ENCODE results near the gene AKAP6. TPM values are rescaled to one million over a fixed set of nuclear protein-coding genes. Genes with fewer than 3 reads are reported as not detected.

AKAP6 gene
- polyA plus RNA-seq, 3 donors: 2.6 to 2.7 (median 2.6) TPM

- DNase-seq (ENCODE audit: extremely low read depth in 1 of 11, low read depth in 9 of 11, low spot score in 4 of 11): no peak
Observed at GRCh38 chr14:32396885-32397284, 67.8 kb downstream of the AKAP6 start.

- no peak for DNase-seq (ENCODE audit: extremely low read depth in 1 of 11, low read depth in 9 of 11, low spot score in 4 of 11)
Observed at GRCh38 chr14:32397861-32398640, 69.0 kb downstream of the AKAP6 start.

- no peak for DNase-seq (ENCODE audit: extremely low read depth in 1 of 11, low read depth in 9 of 11, low spot score in 4 of 11)
Observed at GRCh38 chr14:32399920-32400319, 70.8 kb downstream of the AKAP6 start.

- no peak for DNase-seq (ENCODE audit: extremely low read depth in 1 of 11, low read depth in 9 of 11, low spot score in 4 of 11)
Observed at GRCh38 chr14:32400480-32400879, 71.4 kb downstream of the AKAP6 start.

GRCh38 chr14:32403021-32403420 is 73.9 kb downstream of the AKAP6 start:
- no peak for DNase-seq (ENCODE audit: extremely low read depth in 1 of 11, low read depth in 9 of 11, low spot score in 4 of 11)

GRCh38 chr14:32403688-32404087 is 74.6 kb downstream of the AKAP6 start:
- no peak for DNase-seq (ENCODE audit: extremely low read depth in 1 of 11, low read depth in 9 of 11, low spot score in 4 of 11)

- no peak for DNase-seq (ENCODE audit: extremely low read depth in 1 of 11, low read depth in 9 of 11, low spot score in 4 of 11)
Observed at GRCh38 chr14:32404784-32405573, 75.9 kb downstream of the AKAP6 start.

GRCh38 chr14:32405856-32406255 is 76.8 kb downstream of the AKAP6 start:
- DNase-seq (ENCODE audit: extremely low read depth in 1 of 11, low read depth in 9 of 11, low spot score in 4 of 11): no peak

GRCh38 chr14:32407130-32407529 is 78.0 kb downstream of the AKAP6 start:
- no peak for DNase-seq (ENCODE audit: extremely low read depth in 1 of 11, low read depth in 9 of 11, low spot score in 4 of 11)

GRCh38 chr14:32408018-32408417 is 78.9 kb downstream of the AKAP6 start:
- DNase-seq (ENCODE audit: extremely low read depth in 1 of 11, low read depth in 9 of 11, low spot score in 4 of 11): peak in 2 of 11 donors; percentile 8 to 22

- DNase-seq (ENCODE audit: extremely low read depth in 1 of 11, low read depth in 9 of 11, low spot score in 4 of 11): no peak
Observed at GRCh38 chr14:32412103-32412502, 83.0 kb downstream of the AKAP6 start.

- DNase-seq (ENCODE audit: extremely low read depth in 1 of 11, low read depth in 9 of 11, low spot score in 4 of 11): no peak
Observed at GRCh38 chr14:32412532-32412931, 83.4 kb downstream of the AKAP6 start.

GRCh38 chr14:32413967-32414640 is 85.0 kb downstream of the AKAP6 start:
- no peak for DNase-seq (ENCODE audit: extremely low read depth in 1 of 11, low read depth in 9 of 11, low spot score in 4 of 11)

GRCh38 chr14:32414808-32415255 is 85.7 kb downstream of the AKAP6 start:
- no peak for DNase-seq (ENCODE audit: extremely low read depth in 1 of 11, low read depth in 9 of 11, low spot score in 4 of 11)

- DNase-seq (ENCODE audit: extremely low read depth in 1 of 11, low read depth in 9 of 11, low spot score in 4 of 11): peak in 1 of 11 donors; percentile 7
Observed at GRCh38 chr14:32417956-32418552, 89.0 kb downstream of the AKAP6 start.

- DNase-seq (ENCODE audit: extremely low read depth in 1 of 11, low read depth in 9 of 11, low spot score in 4 of 11): no peak
Observed at GRCh38 chr14:32419429-32419828, 90.3 kb downstream of the AKAP6 start.

- no peak for DNase-seq (ENCODE audit: extremely low read depth in 1 of 11, low read depth in 9 of 11, low spot score in 4 of 11)
Observed at GRCh38 chr14:32421781-32422180, 92.7 kb downstream of the AKAP6 start.

- DNase-seq (ENCODE audit: extremely low read depth in 1 of 11, low read depth in 9 of 11, low spot score in 4 of 11): no peak
Observed at GRCh38 chr14:32422440-32422839, 93.3 kb downstream of the AKAP6 start.

- no peak for DNase-seq (ENCODE audit: extremely low read depth in 1 of 11, low read depth in 9 of 11, low spot score in 4 of 11)
Observed at GRCh38 chr14:32426028-32426427, 96.9 kb downstream of the AKAP6 start.
